DND-41 (cell line): ENCODE results near the gene TMEM109.

Source experiments
- ATAC-seq: fragments of 200-7000 bp; cut with Tn5 transposase; 3 replicates; pipeline ENCODE4 v1.9.1; 2021; ENCODE audit warnings: low read depth; ENCODE audit not compliant: insufficient read depth
- DNase-seq: peaks from one replicate; pipeline ENCODE4 v3.0.0-alpha.2; 2020
- H2AFZ ChIP-seq: 2 replicates; pipeline ENCODE4 v1.6.0; 2012; ENCODE audit warnings: low read depth, low read length
- H3K27ac ChIP-seq: 2 replicates; pipeline ENCODE4 v1.5.1; 2012; ENCODE audit warnings: low read length, inconsistent platforms
- H3K27me3 ChIP-seq: fragments of 200-600 bp; sonication (generic); 2 replicates; pipeline ENCODE4 v1.6.0; 2012; ENCODE audit warnings: low read length, mild to moderate bottlenecking, inconsistent platforms; ENCODE audit not compliant: insufficient read depth, poor library complexity
- H3K36me3 ChIP-seq: 2 replicates; pipeline ENCODE4 v1.5.1; 2012; ENCODE audit warnings: low read length, inconsistent platforms; ENCODE audit not compliant: insufficient read depth
- H3K4me1 ChIP-seq: 2 replicates; pipeline ENCODE4 v1.5.1; 2012; ENCODE audit warnings: mild to moderate bottlenecking, low read length; ENCODE audit not compliant: insufficient read depth
- H3K4me2 ChIP-seq: 2 replicates; pipeline ENCODE4 v1.6.0; 2012; ENCODE audit warnings: mild to moderate bottlenecking, moderate library complexity, low read length, inconsistent platforms; ENCODE audit not compliant: insufficient read depth
- H3K4me3 ChIP-seq, 2 experiments: fragments of 200-600 bp in 1 of 2; shearing (Covaris generic) in 1 of 2; 2 replicates each; pipeline ENCODE4 v1.5.1; 2012 to 2016; ENCODE audit warnings: inconsistent platforms in 2 of 2, low read length in 2 of 2, mild to moderate bottlenecking in 2 of 2, low read depth in 1 of 2, moderate library complexity in 1 of 2
- H3K79me2 ChIP-seq: 2 replicates; pipeline ENCODE4 v1.6.0; 2012; ENCODE audit warnings: low read length, inconsistent platforms; ENCODE audit not compliant: insufficient read depth
- H3K9ac ChIP-seq: 2 replicates; pipeline ENCODE4 v1.6.0; 2012; ENCODE audit warnings: low read depth, mild to moderate bottlenecking, inconsistent platforms, low read length, moderate library complexity
- H3K9me3 ChIP-seq: 2 replicates; pipeline ENCODE4 v1.5.1; 2012; ENCODE audit warnings: low read length, moderate library complexity, mild to moderate bottlenecking, inconsistent platforms; ENCODE audit not compliant: insufficient read depth, severe bottlenecking
- H4K20me1 ChIP-seq: 2 replicates; pipeline ENCODE4 v1.6.0; 2012; ENCODE audit warnings: low read length; ENCODE audit not compliant: insufficient read depth
- EZH2 ChIP-seq: IDR thresholded peaks from 3 replicates; pipeline ENCODE4 v1.6.1; 2012; ENCODE audit warnings: borderline replicate concordance, low read depth, mild to moderate bottlenecking, moderate library complexity, low read length, inconsistent platforms; ENCODE audit not compliant: severe bottlenecking
- TF ChIP-seq, protein P1 (sequence below): IDR thresholded peaks from 2 replicates; pipeline ENCODE4 v1.5.1; 2012; ENCODE audit warnings: borderline replicate concordance, low read length, moderate library complexity, mild to moderate bottlenecking; ENCODE audit not compliant: poor library complexity, severe bottlenecking; ENCODE audit errors: extremely low read depth

Gene TMEM109

DNA sequence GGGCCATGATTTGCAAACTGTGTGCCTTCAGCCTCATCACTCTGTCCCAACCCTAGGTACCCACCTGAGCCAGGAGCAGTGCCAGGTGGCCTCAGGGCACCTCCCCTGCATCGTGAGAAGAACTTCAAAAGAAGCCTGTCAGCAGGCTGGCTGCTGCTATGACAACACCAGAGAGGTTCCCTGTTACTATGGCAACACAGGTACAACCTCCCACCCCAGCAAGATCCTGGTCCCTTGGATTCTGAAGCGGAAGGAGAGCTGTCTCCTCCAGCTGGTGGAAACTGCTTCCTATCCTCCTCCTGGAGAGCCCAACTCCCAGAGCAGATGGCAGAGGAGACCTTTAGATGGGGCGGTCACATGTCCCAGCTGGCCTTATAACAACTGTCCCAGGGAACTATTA lies 43.7 kb upstream of the TMEM109 start:
- H4K20me1 ChIP-seq = no peaks in the 10 kb centered on the region
- H3K4me2 ChIP-seq = no peak overlapping the region
- no peak overlapping the region for H3K9ac ChIP-seq
- TF ChIP-seq EZH2 = no peak
- TF ChIP-seq, protein P1, sequence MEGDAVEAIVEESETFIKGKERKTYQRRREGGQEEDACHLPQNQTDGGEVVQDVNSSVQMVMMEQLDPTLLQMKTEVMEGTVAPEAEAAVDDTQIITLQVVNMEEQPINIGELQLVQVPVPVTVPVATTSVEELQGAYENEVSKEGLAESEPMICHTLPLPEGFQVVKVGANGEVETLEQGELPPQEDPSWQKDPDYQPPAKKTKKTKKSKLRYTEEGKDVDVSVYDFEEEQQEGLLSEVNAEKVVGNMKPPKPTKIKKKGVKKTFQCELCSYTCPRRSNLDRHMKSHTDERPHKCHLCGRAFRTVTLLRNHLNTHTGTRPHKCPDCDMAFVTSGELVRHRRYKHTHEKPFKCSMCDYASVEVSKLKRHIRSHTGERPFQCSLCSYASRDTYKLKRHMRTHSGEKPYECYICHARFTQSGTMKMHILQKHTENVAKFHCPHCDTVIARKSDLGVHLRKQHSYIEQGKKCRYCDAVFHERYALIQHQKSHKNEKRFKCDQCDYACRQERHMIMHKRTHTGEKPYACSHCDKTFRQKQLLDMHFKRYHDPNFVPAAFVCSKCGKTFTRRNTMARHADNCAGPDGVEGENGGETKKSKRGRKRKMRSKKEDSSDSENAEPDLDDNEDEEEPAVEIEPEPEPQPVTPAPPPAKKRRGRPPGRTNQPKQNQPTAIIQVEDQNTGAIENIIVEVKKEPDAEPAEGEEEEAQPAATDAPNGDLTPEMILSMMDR = no peak
- H3K27me3 ChIP-seq = no peaks in the 10 kb centered on the region
- DNase-seq = peak; percentile 45
- peaks cover 89% of the 10 kb centered on the region for H3K4me1 ChIP-seq
- no peaks in the 10 kb centered on the region for H3K9me3 ChIP-seq
- H3K27ac ChIP-seq = peak overlapping the region; percentile 93
- no peaks in the 10 kb centered on the region for H3K79me2 ChIP-seq
- ATAC-seq = no peak
- no peak overlapping the region for H2AFZ ChIP-seq
- H3K36me3 ChIP-seq = no peaks in the 10 kb centered on the region
- H3K4me3 ChIP-seq = no peak overlapping the region

DNA sequence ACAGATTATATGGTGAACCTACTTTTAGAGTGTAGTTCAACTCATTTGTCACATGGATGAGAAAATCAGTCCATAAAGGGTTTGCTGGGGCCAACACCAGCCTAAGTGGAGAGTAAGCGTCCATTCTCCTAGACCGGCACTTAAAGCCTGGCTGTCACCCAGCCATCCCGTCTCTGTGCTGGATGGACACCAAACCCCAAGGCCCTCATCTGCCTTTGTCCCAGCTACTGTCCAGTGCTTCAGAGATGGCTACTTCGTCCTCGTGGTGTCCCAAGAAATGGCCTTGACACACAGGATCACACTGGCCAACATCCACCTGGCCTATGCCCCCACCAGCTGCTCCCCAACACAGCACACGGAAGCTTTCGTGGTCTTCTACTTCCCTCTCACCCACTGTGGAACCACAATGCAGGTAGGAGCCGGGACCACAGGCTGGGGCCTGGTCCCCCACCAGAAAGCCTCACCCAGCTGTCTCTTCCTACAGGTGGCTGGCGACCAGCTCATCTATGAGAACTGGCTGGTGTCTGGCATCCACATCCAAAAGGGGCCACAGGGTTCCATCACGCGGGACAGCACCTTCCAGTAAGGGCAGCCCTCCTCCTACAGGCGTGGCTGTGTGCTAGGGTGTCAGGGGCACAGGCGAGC lies 43.1 kb upstream of the TMEM109 start:
- TF ChIP-seq, protein P1 = no peak
- TF ChIP-seq EZH2 = no peak
- DNase-seq (peak; percentile 87), ATAC-seq (peak; percentile 44)
- Histone ChIP-seq H3K36me3 (no peaks in the 10 kb centered on the region), H3K27me3 (no peaks in the 10 kb centered on the region), H3K9ac (peak overlapping the region; percentile 52), H2AFZ (no peak overlapping the region), H3K4me1 (peaks cover 89% of the 10 kb centered on the region), H4K20me1 (no peaks in the 10 kb centered on the region), H3K9me3 (no peaks in the 10 kb centered on the region), H3K79me2 (no peaks in the 10 kb centered on the region), H3K4me2 (0 out of 2 replicates have a peak overlapping the region, but pooled peaks have one; percentile 18), H3K27ac (peak overlapping the region; percentile 93), H3K4me3 (no peak overlapping the region; a peak in 1 of 4 replicates)

DNA sequence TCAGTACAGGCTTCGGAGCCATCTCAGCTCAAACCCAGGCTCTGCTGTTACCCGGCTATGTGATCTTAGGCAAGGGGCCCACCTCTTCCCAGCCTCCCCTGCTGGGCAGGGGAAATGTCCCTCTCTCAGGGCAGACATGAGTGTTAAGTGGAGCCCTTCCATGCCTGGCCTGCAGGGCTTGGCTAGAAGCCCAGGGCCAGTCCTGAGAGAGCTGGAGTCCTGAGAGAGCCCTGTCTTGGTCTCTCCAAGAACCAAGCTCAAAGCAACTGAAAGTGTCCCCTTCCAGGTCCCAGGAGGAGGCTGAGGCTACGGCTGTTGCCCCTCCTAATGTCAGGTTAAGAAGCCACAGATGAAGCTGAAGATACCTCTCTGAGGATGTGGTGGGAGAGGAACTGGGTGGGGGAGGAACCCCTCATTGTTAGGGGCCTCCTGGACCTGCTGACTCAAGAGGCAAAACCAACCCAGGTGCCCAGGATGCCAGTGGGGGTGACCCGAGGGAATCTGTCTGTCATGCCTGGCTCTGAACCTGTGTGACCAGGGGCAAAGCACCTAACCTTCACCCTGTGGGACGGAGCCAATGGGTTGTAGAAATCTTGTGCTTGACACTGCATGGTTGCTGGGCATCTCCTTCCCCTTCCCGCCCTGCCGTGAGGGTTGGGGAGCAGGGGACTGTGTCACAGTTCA lies 42.4 kb upstream of the TMEM109 start:
- H3K27me3 ChIP-seq = no peaks in the 10 kb centered on the region
- peaks cover 89% of the 10 kb centered on the region for H3K4me1 ChIP-seq
- no peak overlapping the region for H2AFZ ChIP-seq
- DNase-seq = peak; percentile 91
- no peaks in the 10 kb centered on the region for H3K9me3 ChIP-seq
- no peaks in the 10 kb centered on the region for H3K36me3 ChIP-seq
- H3K79me2 ChIP-seq = no peaks in the 10 kb centered on the region
- H4K20me1 ChIP-seq = no peaks in the 10 kb centered on the region
- 0 out of 2 replicates have a peak overlapping the region, but pooled peaks have one; percentile 18 for H3K4me2 ChIP-seq
- peak; percentile 64 for ATAC-seq
- H3K9ac ChIP-seq = peak overlapping the region; percentile 52
- H3K27ac ChIP-seq = peak overlapping the region; percentile 93
- TF ChIP-seq, protein P1 = no peak
- no peak for TF ChIP-seq EZH2
- peak overlapping the region in 1 of 2 experiments; percentile 9; a peak in 1 of 4 replicates for H3K4me3 ChIP-seq
